ENCODE results near the gene LRPAP1. TPM values are rescaled to one million over a fixed set of nuclear protein-coding genes. Genes with fewer than 3 reads are reported as not detected.
"Not testable (repeated sequence)": the region's sequence is repeated elsewhere in the genome, so short reads cannot be mapped to it uniquely, and the experiment has no call there.

Gene LRPAP1
- polyA plus RNA-seq, 1 donor (not counting 4 experiments of a cell fraction or from before 2014, with no cell fraction given), result 121 TPM

GRCh38 chr4:3566301-3566700 is 34.1 kb upstream of the LRPAP1 start:
- H2AFZ ChIP-seq (ENCODE audit: control insufficient read depth, low read length); H3K4me2 ChIP-seq (ENCODE audit: control insufficient read depth, extremely low read depth, insufficient read depth, low read depth, low read length); H3K9ac ChIP-seq (ENCODE audit: control insufficient read depth, extremely low read depth, insufficient read depth, low read length); H3K79me2 ChIP-seq (ENCODE audit: control insufficient read depth, insufficient read depth, low read length); H3K4me3 ChIP-seq (ENCODE audit: control insufficient read depth in 2 of 3, extremely low read depth in 1 of 3, insufficient read depth in 2 of 3, low read depth in 1 of 3, low read length in 3 of 3); H3K4me1 ChIP-seq (ENCODE audit: control insufficient read depth, extremely low read depth, insufficient read depth, low read length); H3K9me1 ChIP-seq (ENCODE audit: control insufficient read depth, extremely low read depth, insufficient read depth, low read length); H3K36me3 ChIP-seq (ENCODE audit: control insufficient read depth in 2 of 2, extremely low read depth in 1 of 2, insufficient read depth in 2 of 2, low read length in 2 of 2); H3K27me3 ChIP-seq (ENCODE audit: control insufficient read depth, extremely low read depth, insufficient read depth, low read length); H3K9me3 ChIP-seq (ENCODE audit: control insufficient read depth, low read depth, low read length); dilution Hi-C loops (cut with MboI; ENCODE audit: extremely low pct_ligation_motif_present, low sequenced_read_pairs); DNase-seq (ENCODE audit: low read depth, low spot score); FAIRE-seq; H4K20me1 ChIP-seq (ENCODE audit: control insufficient read depth, extremely low read depth, insufficient read depth, low read length); H3K27ac ChIP-seq (ENCODE audit: control insufficient read depth, insufficient read depth, low read length): not testable (repeated sequence)

GRCh38 chr4:3564948-3565347 is 32.7 kb upstream of the LRPAP1 start:
- H3K79me2 ChIP-seq (ENCODE audit: control insufficient read depth, insufficient read depth, low read length); H3K4me2 ChIP-seq (ENCODE audit: control insufficient read depth, extremely low read depth, insufficient read depth, low read depth, low read length); H3K27me3 ChIP-seq (ENCODE audit: control insufficient read depth, extremely low read depth, insufficient read depth, low read length); dilution Hi-C loops (cut with MboI; ENCODE audit: extremely low pct_ligation_motif_present, low sequenced_read_pairs); H3K36me3 ChIP-seq (ENCODE audit: control insufficient read depth in 2 of 2, extremely low read depth in 1 of 2, insufficient read depth in 2 of 2, low read length in 2 of 2); H2AFZ ChIP-seq (ENCODE audit: control insufficient read depth, low read length); H4K20me1 ChIP-seq (ENCODE audit: control insufficient read depth, extremely low read depth, insufficient read depth, low read length); H3K4me1 ChIP-seq (ENCODE audit: control insufficient read depth, extremely low read depth, insufficient read depth, low read length); H3K9me3 ChIP-seq (ENCODE audit: control insufficient read depth, low read depth, low read length); H3K9me1 ChIP-seq (ENCODE audit: control insufficient read depth, extremely low read depth, insufficient read depth, low read length); DNase-seq (ENCODE audit: low read depth, low spot score); H3K9ac ChIP-seq (ENCODE audit: control insufficient read depth, extremely low read depth, insufficient read depth, low read length); FAIRE-seq; H3K4me3 ChIP-seq (ENCODE audit: control insufficient read depth in 2 of 3, extremely low read depth in 1 of 3, insufficient read depth in 2 of 3, low read depth in 1 of 3, low read length in 3 of 3); H3K27ac ChIP-seq (ENCODE audit: control insufficient read depth, insufficient read depth, low read length): not testable (repeated sequence)

- dilution Hi-C loops (cut with MboI; ENCODE audit: extremely low pct_ligation_motif_present, low sequenced_read_pairs), result no loop called here
- Histone ChIP-seq H3K9me1 (ENCODE audit: control insufficient read depth, extremely low read depth, insufficient read depth, low read length) (no peaks in the 10 kb centered on the region), H3K27me3 (ENCODE audit: control insufficient read depth, extremely low read depth, insufficient read depth, low read length) (no peaks in the 10 kb centered on the region), H3K4me3 (ENCODE audit: control insufficient read depth in 2 of 3, extremely low read depth in 1 of 3, insufficient read depth in 2 of 3, low read depth in 1 of 3, low read length in 3 of 3) (no peak overlapping the region), H3K4me2 (ENCODE audit: control insufficient read depth, extremely low read depth, insufficient read depth, low read depth, low read length) (no peak overlapping the region), H3K79me2 (ENCODE audit: control insufficient read depth, insufficient read depth, low read length) (no peaks in the 10 kb centered on the region), H3K9me3 (ENCODE audit: control insufficient read depth, low read depth, low read length) (no peaks in the 10 kb centered on the region), H4K20me1 (ENCODE audit: control insufficient read depth, extremely low read depth, insufficient read depth, low read length) (no peaks in the 10 kb centered on the region), H3K4me1 (ENCODE audit: control insufficient read depth, extremely low read depth, insufficient read depth, low read length) (no peaks in the 10 kb centered on the region), H3K36me3 (ENCODE audit: control insufficient read depth in 2 of 2, extremely low read depth in 1 of 2, insufficient read depth in 2 of 2, low read length in 2 of 2) (no peaks in the 10 kb centered on the region), H3K27ac (ENCODE audit: control insufficient read depth, insufficient read depth, low read length) (no peak overlapping the region), H2AFZ (ENCODE audit: control insufficient read depth, low read length) (no peak overlapping the region), H3K9ac (ENCODE audit: control insufficient read depth, extremely low read depth, insufficient read depth, low read length) (no peak overlapping the region)
- FAIRE-seq (no peak), DNase-seq (ENCODE audit: low read depth, low spot score) (no peak)
- TF ChIP-seq CTCF (optimal IDR thresholded peaks at IDR 0.05 in 1 of 3, IDR thresholded peaks at IDR 0.05 in 1 of 3, conservative IDR thresholded peaks at IDR 0.05 in 1 of 3; ENCODE audit: extremely low read depth in 1 of 3, insufficient read depth in 2 of 3, low read length in 3 of 3), result no peak
These were observed 31.2 kb upstream of the LRPAP1 start for GRCh38 chr4:3563403-3563802.

GRCh38 chr4:3562127-3562526 is 29.9 kb upstream of the LRPAP1 start:
- H3K4me2 ChIP-seq (ENCODE audit: control insufficient read depth, extremely low read depth, insufficient read depth, low read depth, low read length); H3K27me3 ChIP-seq (ENCODE audit: control insufficient read depth, extremely low read depth, insufficient read depth, low read length); H3K9me1 ChIP-seq (ENCODE audit: control insufficient read depth, extremely low read depth, insufficient read depth, low read length); DNase-seq (ENCODE audit: low read depth, low spot score); H3K36me3 ChIP-seq (ENCODE audit: control insufficient read depth in 2 of 2, extremely low read depth in 1 of 2, insufficient read depth in 2 of 2, low read length in 2 of 2); H3K9ac ChIP-seq (ENCODE audit: control insufficient read depth, extremely low read depth, insufficient read depth, low read length); H3K9me3 ChIP-seq (ENCODE audit: control insufficient read depth, low read depth, low read length); H3K79me2 ChIP-seq (ENCODE audit: control insufficient read depth, insufficient read depth, low read length); H3K4me1 ChIP-seq (ENCODE audit: control insufficient read depth, extremely low read depth, insufficient read depth, low read length); H2AFZ ChIP-seq (ENCODE audit: control insufficient read depth, low read length); H4K20me1 ChIP-seq (ENCODE audit: control insufficient read depth, extremely low read depth, insufficient read depth, low read length); H3K27ac ChIP-seq (ENCODE audit: control insufficient read depth, insufficient read depth, low read length); H3K4me3 ChIP-seq (ENCODE audit: control insufficient read depth in 2 of 3, extremely low read depth in 1 of 3, insufficient read depth in 2 of 3, low read depth in 1 of 3, low read length in 3 of 3); FAIRE-seq; dilution Hi-C loops (cut with MboI; ENCODE audit: extremely low pct_ligation_motif_present, low sequenced_read_pairs): not testable (repeated sequence)

Measured in keratinocyte (primary cell).